Spleen (tissue), 11 donors: ENCODE measurements around the gene SLC16A14. TPM values are rescaled to one million over a fixed set of nuclear protein-coding genes. Genes with fewer than 3 reads are reported as not detected.

Experiments
- DNase-seq: peaks from one replicate; pipeline ENCODE4 v3.0.0-alpha.2; 2020
- H3K27ac ChIP-seq, 8 donors: fragments of 200-600 bp; sonication (generic) in 7 of 8; 1 replicate in 4 of 8; 2 replicates in 4 of 8; pipeline versions ENCODE4 v1.5.0 to v1.8.0; 2016 to 2021; ENCODE audit warnings: inconsistent platforms in 4 of 8, mild to moderate bottlenecking in 4 of 8, moderate library complexity in 1 of 8
- H3K27me3 ChIP-seq, 7 donors: fragments of 200-600 bp; sonication (generic) in 6 of 7; replicated peaks in 1 of 7; 1 replicate in 4 of 7; 2 replicates in 3 of 7; pipeline versions ENCODE4 v1.5.0 to v1.8.0; 2016 to 2021; ENCODE audit warnings: inconsistent platforms in 3 of 7, mild to moderate bottlenecking in 1 of 7
- H3K36me3 ChIP-seq, 6 donors: fragments of 200-600 bp; sonication (generic) in 5 of 6; 1 replicate in 4 of 6; 2 replicates in 2 of 6; pipeline versions ENCODE4 v1.5.0 to v1.8.0; 2016 to 2021; ENCODE audit warnings: inconsistent platforms in 2 of 6
- H3K4me1 ChIP-seq, 6 donors: fragments of 200-600 bp; sonication (generic) in 5 of 6; 1 replicate in 3 of 6; 2 replicates in 3 of 6; pipeline versions ENCODE4 v1.5.0 to v1.8.0; 2016 to 2021; ENCODE audit warnings: inconsistent platforms in 3 of 6
- H3K4me3 ChIP-seq, 8 donors: fragments of 200-600 bp; sonication (generic) in 7 of 8; 1 replicate in 4 of 8; 2 replicates in 4 of 8; pipeline versions ENCODE4 v1.5.0 to v1.8.0; 2016 to 2021; ENCODE audit warnings: inconsistent platforms in 4 of 8, mild to moderate bottlenecking in 4 of 8, moderate library complexity in 2 of 8
- H3K9me3 ChIP-seq, 8 donors: fragments of 200-600 bp; sonication (generic) in 7 of 8; 1 replicate in 4 of 8; 2 replicates in 4 of 8; pipeline versions ENCODE4 v1.5.0 to v1.8.0; 2016 to 2021; ENCODE audit warnings: inconsistent platforms in 4 of 8
- CTCF ChIP-seq, 11 experiments: fragments of 200-600 bp in 7 of 11; fragments of 450-650 bp in 4 of 11; sonication (generic) in 4 of 11; IDR thresholded peaks in 8 of 11; conservative IDR thresholded peaks in 3 of 11; 1 replicate in 7 of 11; 2 replicates in 4 of 11; pipeline versions ENCODE4 v1.4.0 to v1.8.0; 2016 to 2021; ENCODE audit warnings: antibody characterized with exemption in 11 of 11, inconsistent platforms in 4 of 11, mild to moderate bottlenecking in 1 of 11
- POLR2A ChIP-seq, 3 donors: fragments of 450-650 bp; IDR thresholded peaks; one replicate each; pipeline ENCODE4 v1.5.1; 2017; ENCODE audit warnings: antibody characterized with exemption in 3 of 3, mild to moderate bottlenecking in 1 of 3
- POLR2AphosphoS5 ChIP-seq, 3 donors: sonication (generic); formaldehyde crosslinking; IDR thresholded peaks; one replicate each; pipeline ENCODE4 v1.5.1; 2017; ENCODE audit warnings: antibody characterized with exemption in 3 of 3
- WGBS, 5 donors: extraction: QIAGEN DNeasy Blood & Tissue Kit in 3 of 5; methylation state at CpG; one replicate each; pipeline versions ENCODE4 v1.1.5 to v1.1.7; 2013 to 2018; 5-methylcytosine and 5-hydroxymethylcytosine counted together
- intact Hi-C: fragments of 100-400 bp; cut with DNase I; formaldehyde crosslinking; loops from one replicate; pipeline ENCODE4 v1.15.0; 2023; ENCODE audit warnings: low total_unique reads
- polyA plus RNA-seq, 3 donors: library from polyadenylated mRNA; stranded (reverse); fragments of 200-250 nt; gene quantifications; one replicate each; pipeline ENCODE4 v1.2.1, GENCODE V29; 2013
- total RNA-seq, 7 donors: library from RNA; depleted of rRNA in 3 of 7; stranded (reverse); fragments of >200 nt in 3 of 7; fragmentation: NEBNext Ultra II Directional in 4 of 7; extraction: Animal tissue kit (Norgen Biotek cat#: 25700) in 4 of 7; gene quantifications; one replicate each; pipeline versions ENCODE4 v1.1.0 to v1.2.1, GENCODE V29; 2016 to 2021
- donor health status: healthy with polysubstance abuse.
- donor health status: DM: no; HTN: no; CAD: no; lungs with moderate emphysema.
- donor health status: DM: no; HTN: no; CAD: no.
- donor health status: Bipolar disorder and iron deficiency.
- donor health status: healthy.
- donor health status: DM: no; HTN: no; CAD: no.
- donor health status: DM: yes; HTN: yes; CAD: no.

SLC16A14 gene
- total and polyA plus RNA-seq, 10 donors: 1.8 to 18.5 (median 12.1) TPM

GRCh38 chr2:230052299-230052698, 16.4 kb downstream of the SLC16A14 start:
- no peak overlapping the region for H3K4me3 ChIP-seq
- H3K27ac ChIP-seq: peak overlapping the region in 2 of 8 donors; percentile 37 to 53
- H3K27me3 ChIP-seq: no peaks in the 10 kb centered on the region
- DNase-seq: no peak
- intact Hi-C loops: no loop called here
- no peaks in the 10 kb centered on the region for H3K36me3 ChIP-seq
- TF ChIP-seq POLR2AphosphoS5 (IDR thresholded peaks at IDR 0.05) (no peak), POLR2A (IDR thresholded peaks at IDR 0.05) (no peak), CTCF (IDR thresholded peaks at IDR 0.05 in 8 of 11, conservative IDR thresholded peaks at IDR 0.05 in 3 of 11) (no peak)
- H3K4me1 ChIP-seq: peaks cover 0 to 3% (median 0%) of the 10 kb centered on the region in 6 donors
- 65 to 85% (median 78%) methylated on average over 2 of the region's 2 CpGs for WGBS, 5 donors
- no peaks in the 10 kb centered on the region for H3K9me3 ChIP-seq

- TF ChIP-seq CTCF (IDR thresholded peaks at IDR 0.05 in 8 of 11, conservative IDR thresholded peaks at IDR 0.05 in 3 of 11) (no peak), POLR2AphosphoS5 (IDR thresholded peaks at IDR 0.05) (no peak), POLR2A (IDR thresholded peaks at IDR 0.05) (no peak)
- intact Hi-C loops: no loop called here
- Histone ChIP-seq H3K36me3 (peaks cover 0 to 19% (median 6%) of the 10 kb centered on the region in 6 donors), H3K4me1 (peaks cover 0 to 3% (median 0%) of the 10 kb centered on the region in 6 donors), H3K9me3 (no peaks in the 10 kb centered on the region), H3K4me3 (no peak overlapping the region), H3K27ac (no peak overlapping the region), H3K27me3 (no peaks in the 10 kb centered on the region)
- DNase-seq: no peak
- 77 to 92% (median 81%) methylated on average over 3 of the region's 3 CpGs for WGBS, 5 donors
Measured at GRCh38 chr2:230050136-230050535, 18.6 kb downstream of the SLC16A14 start.

- Histone ChIP-seq H3K4me1 (peaks cover 0 to 3% (median 0%) of the 10 kb centered on the region in 6 donors), H3K27me3 (no peaks in the 10 kb centered on the region), H3K36me3 (peaks cover 0 to 24% (median 6%) of the 10 kb centered on the region in 6 donors), H3K27ac (no peak overlapping the region), H3K9me3 (no peaks in the 10 kb centered on the region), H3K4me3 (no peak overlapping the region)
- 83 to 91% (median 90%) methylated on average over 4 of the region's 4 CpGs for WGBS, 5 donors
- no peak for TF ChIP-seq POLR2A (IDR thresholded peaks at IDR 0.05)
- no peak for TF ChIP-seq CTCF (IDR thresholded peaks at IDR 0.05 in 8 of 11, conservative IDR thresholded peaks at IDR 0.05 in 3 of 11)
- no peak for TF ChIP-seq POLR2AphosphoS5 (IDR thresholded peaks at IDR 0.05)
- no peak for DNase-seq
- intact Hi-C loops: no loop called here
Measured at GRCh38 chr2:230048010-230048671, 20.6 kb downstream of the SLC16A14 start.

GRCh38 chr2:230046491-230046890, 22.2 kb downstream of the SLC16A14 start:
- Histone ChIP-seq H3K36me3 (peaks cover 0 to 24% (median 6%) of the 10 kb centered on the region in 6 donors), H3K27me3 (no peaks in the 10 kb centered on the region), H3K27ac (no peak overlapping the region), H3K4me1 (peaks cover 0 to 3% (median 0%) of the 10 kb centered on the region in 6 donors), H3K9me3 (no peaks in the 10 kb centered on the region), H3K4me3 (no peak overlapping the region)
- intact Hi-C loops: no loop called here
- WGBS, 5 donors: 96 to 98% (median 97%) methylated on average over 16 of the region's 16 CpGs
- no peak for TF ChIP-seq POLR2A (IDR thresholded peaks at IDR 0.05)
- no peak for TF ChIP-seq CTCF (IDR thresholded peaks at IDR 0.05 in 8 of 11, conservative IDR thresholded peaks at IDR 0.05 in 3 of 11)
- no peak for TF ChIP-seq POLR2AphosphoS5 (IDR thresholded peaks at IDR 0.05)
- no peak for DNase-seq
